Kidney (tissue), 14 donors: ENCODE results near the gene CENPE. TPM values are rescaled to one million over a fixed set of nuclear protein-coding genes. Genes with fewer than 3 reads are reported as not detected.

Source experiments
- DNase-seq, 5 donors: peaks; one replicate each; pipeline ENCODE4 v3.0.0-alpha.2; 2013 to 2020
- FAIRE-seq: peaks from 2 replicates; lab custom pipeline; 2012; peaks lifted over from hg19 to GRCh38; lab: Jason Lieb, UNC
- H3K27ac ChIP-seq, 2 donors: one replicate each; pipeline ENCODE4 v1.7.0; 2013; ENCODE audit warnings: low read depth in 2 of 2, low read length in 2 of 2, inconsistent platforms in 1 of 2
- H3K27me3 ChIP-seq: one replicate; pipeline ENCODE4 v1.7.1; 2013; ENCODE audit warnings: low read length, inconsistent platforms; ENCODE audit not compliant: control insufficient read depth, insufficient read depth
- H3K36me3 ChIP-seq, 3 donors: one replicate each; pipeline versions ENCODE4 v1.7.0 to v1.7.1; 2013; ENCODE audit warnings: low read length in 3 of 3, control low read depth in 1 of 3, inconsistent platforms in 1 of 3; ENCODE audit not compliant: insufficient read depth in 3 of 3, control insufficient read depth in 2 of 3
- H3K4me1 ChIP-seq, 3 donors: one replicate each; pipeline versions ENCODE4 v1.7.0 to v1.7.1; 2013; ENCODE audit warnings: low read length in 3 of 3, inconsistent platforms in 1 of 3, low read depth in 1 of 3; ENCODE audit not compliant: control insufficient read depth in 2 of 3, insufficient read depth in 2 of 3
- H3K4me3 ChIP-seq, 3 donors: one replicate each; pipeline versions ENCODE4 v1.7.0 to v1.8.1; 2013; ENCODE audit warnings: low read length in 3 of 3, control low read depth in 1 of 3, inconsistent platforms in 1 of 3
- H3K9ac ChIP-seq, 3 donors: one replicate each; pipeline versions ENCODE4 v1.7.0 to v1.7.1; 2013; ENCODE audit warnings: low read length in 3 of 3, control low read depth in 1 of 3, inconsistent platforms in 1 of 3
- H3K9me3 ChIP-seq, 3 donors: one replicate each; pipeline versions ENCODE4 v1.7.0 to v1.7.1; 2013; ENCODE audit warnings: low read length in 3 of 3, control low read depth in 1 of 3, inconsistent platforms in 1 of 3; ENCODE audit not compliant: control insufficient read depth in 2 of 3, insufficient read depth in 1 of 3
- intact Hi-C: fragments of 100-400 bp; cut with DNase I; formaldehyde crosslinking; loops from one replicate; pipeline ENCODE4 v1.11.1; 2022
- polyA plus RNA-seq: library from polyadenylated mRNA; stranded (reverse); fragments of 350-450 nt; fragmentation: Illumina TruSeq; extraction: RNeasy Lipid Tissue Mini Kit (QIAGEN cat#74804); gene quantifications from one replicate; pipeline ENCODE4 v1.2.3, GENCODE V29; 2014; ENCODE audit warnings: low read depth, low replicate concordance; ENCODE audit not compliant: insufficient read depth
- total RNA-seq: library from RNA; stranded (reverse); fragmentation: NEBNext Ultra II Directional; extraction: Animal tissue kit (Norgen Biotek cat#: 25700); gene quantifications from one replicate; pipeline ENCODE4 v1.2.1, GENCODE V29; 2021
- TF ChIP-seq, protein P1 (sequence below): IDR thresholded peaks from 3 replicates; pipeline ENCODE4 v1.5.1; 2012; ENCODE audit warnings: mild to moderate bottlenecking, moderate library complexity, borderline replicate concordance; ENCODE audit not compliant: insufficient read depth; ENCODE audit errors: extremely low read depth
- donor health status: control.
- donor health status: control.
- donor health status: control.
- donor health status: control.
- donor health status: control.
- donor health status: DM: yes; HTN: yes; CAD: no.
- donor health status: Normal renal cell carcinoma (clear cell type).

Gene CENPE
- total and polyA plus RNA-seq, 2 donors from 2014 or later, result 0.32 to 2.5 TPM

DNA sequence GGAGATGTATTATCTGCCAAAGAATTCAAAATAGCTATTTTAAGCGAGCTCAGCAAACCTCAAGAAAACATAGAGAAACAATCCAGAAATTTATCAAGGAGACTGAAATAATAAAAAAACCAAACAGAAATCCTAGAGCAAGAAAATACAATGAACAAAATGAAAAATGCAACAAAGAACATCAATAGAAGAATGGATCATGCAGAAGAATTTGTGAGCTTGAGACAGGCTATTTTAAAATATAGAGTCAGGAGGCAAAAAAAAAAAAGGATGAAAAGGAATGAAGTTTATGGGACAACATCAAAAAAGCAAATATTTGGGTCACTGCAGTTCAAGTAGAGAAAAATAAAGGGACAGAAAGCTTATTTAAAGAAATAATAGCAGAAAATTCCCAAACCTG is 29.1 kb downstream of the CENPE start:
- no peak overlapping the region for H3K9ac ChIP-seq
- H3K27me3 ChIP-seq, result no peaks in the 10 kb centered on the region
- H3K4me3 ChIP-seq, result no peak overlapping the region
- TF ChIP-seq, protein P1, sequence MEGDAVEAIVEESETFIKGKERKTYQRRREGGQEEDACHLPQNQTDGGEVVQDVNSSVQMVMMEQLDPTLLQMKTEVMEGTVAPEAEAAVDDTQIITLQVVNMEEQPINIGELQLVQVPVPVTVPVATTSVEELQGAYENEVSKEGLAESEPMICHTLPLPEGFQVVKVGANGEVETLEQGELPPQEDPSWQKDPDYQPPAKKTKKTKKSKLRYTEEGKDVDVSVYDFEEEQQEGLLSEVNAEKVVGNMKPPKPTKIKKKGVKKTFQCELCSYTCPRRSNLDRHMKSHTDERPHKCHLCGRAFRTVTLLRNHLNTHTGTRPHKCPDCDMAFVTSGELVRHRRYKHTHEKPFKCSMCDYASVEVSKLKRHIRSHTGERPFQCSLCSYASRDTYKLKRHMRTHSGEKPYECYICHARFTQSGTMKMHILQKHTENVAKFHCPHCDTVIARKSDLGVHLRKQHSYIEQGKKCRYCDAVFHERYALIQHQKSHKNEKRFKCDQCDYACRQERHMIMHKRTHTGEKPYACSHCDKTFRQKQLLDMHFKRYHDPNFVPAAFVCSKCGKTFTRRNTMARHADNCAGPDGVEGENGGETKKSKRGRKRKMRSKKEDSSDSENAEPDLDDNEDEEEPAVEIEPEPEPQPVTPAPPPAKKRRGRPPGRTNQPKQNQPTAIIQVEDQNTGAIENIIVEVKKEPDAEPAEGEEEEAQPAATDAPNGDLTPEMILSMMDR, result no peak
- intact Hi-C loops, result no loop called here
- no peaks in the 10 kb centered on the region for H3K4me1 ChIP-seq
- no peaks in the 10 kb centered on the region for H3K36me3 ChIP-seq
- H3K9me3 ChIP-seq, result peaks cover 0 to 8% (median 0%) of the 10 kb centered on the region in 3 donors
- DNase-seq, result no peak
- FAIRE-seq, result no peak
- H3K27ac ChIP-seq, result no peak overlapping the region

DNA sequence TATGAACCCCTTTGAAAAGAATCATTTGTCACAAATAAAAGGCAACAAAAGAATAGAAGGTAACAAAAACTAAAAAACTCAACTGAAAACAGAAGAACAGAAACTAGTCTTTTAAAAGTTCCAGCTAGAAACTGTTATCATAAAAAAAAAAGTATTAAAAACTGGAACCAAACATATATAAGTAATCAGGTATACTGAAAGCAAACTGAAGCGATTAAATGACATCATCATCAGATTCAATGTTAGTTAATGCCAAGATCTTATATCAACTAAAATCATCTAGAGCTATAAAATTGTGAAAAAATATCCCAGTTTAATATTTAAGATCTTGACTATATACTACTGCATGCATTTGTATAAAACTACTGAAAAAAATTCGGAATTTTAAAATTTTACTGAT is 36.0 kb downstream of the CENPE start:
- DNase-seq (no peak), FAIRE-seq (no peak)
- Histone ChIP-seq H3K9me3 (no peaks in the 10 kb centered on the region), H3K4me1 (no peaks in the 10 kb centered on the region), H3K4me3 (no peak overlapping the region), H3K27ac (no peak overlapping the region), H3K9ac (no peak overlapping the region), H3K36me3 (no peaks in the 10 kb centered on the region), H3K27me3 (no peaks in the 10 kb centered on the region)
- TF ChIP-seq, protein P1, result no peak
- intact Hi-C loops, result no loop called here

DNA sequence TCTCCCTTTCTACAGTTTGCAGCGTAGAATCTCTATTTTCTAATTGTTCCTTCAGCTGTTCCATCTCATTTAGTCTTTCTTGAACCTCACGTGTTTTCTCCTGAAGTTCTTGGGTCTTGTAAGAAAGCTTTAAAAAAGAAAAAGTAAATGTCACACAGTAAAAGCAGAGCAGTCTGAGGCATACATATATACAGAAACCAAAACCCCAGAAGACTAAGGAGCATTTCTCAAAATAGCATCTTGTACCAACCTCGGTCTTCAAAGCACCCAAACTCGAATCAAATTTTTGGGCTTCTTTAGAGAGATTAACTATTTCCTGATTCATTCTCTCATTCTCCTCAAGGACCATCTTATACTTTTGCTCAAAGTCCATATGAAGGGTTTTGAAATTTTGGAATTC is 39.4 kb downstream of the CENPE start:
- H3K9ac ChIP-seq, result no peak overlapping the region
- DNase-seq, result no peak
- no peaks in the 10 kb centered on the region for H3K9me3 ChIP-seq
- H3K4me1 ChIP-seq, result no peaks in the 10 kb centered on the region
- H3K27ac ChIP-seq, result no peak overlapping the region
- FAIRE-seq, result no peak
- H3K36me3 ChIP-seq, result no peaks in the 10 kb centered on the region
- TF ChIP-seq, protein P1, result no peak
- intact Hi-C loops, result no loop called here
- no peaks in the 10 kb centered on the region for H3K27me3 ChIP-seq
- no peak overlapping the region for H3K4me3 ChIP-seq

DNA sequence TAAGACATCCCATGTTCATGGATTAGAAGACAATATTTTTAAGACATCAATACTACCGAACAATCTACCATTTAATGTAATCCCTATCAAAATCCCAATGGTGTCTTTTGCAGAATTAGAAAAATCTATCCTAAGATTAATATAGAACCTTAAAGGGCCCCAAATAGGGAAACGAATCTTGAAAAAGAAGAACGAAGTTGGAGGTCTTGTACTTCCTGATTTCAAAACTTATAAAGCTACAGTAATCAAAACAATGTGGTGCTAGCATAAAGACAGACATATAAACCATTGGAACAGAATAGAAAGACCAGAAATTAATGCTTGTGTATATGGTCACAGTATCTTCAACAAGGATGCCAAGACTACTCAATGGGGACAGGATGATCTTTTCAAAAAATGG is 42.0 kb downstream of the CENPE start:
- FAIRE-seq (no peak), DNase-seq (no peak)
- Histone ChIP-seq H3K27ac (no peak overlapping the region), H3K4me3 (no peak overlapping the region), H3K4me1 (no peaks in the 10 kb centered on the region), H3K9ac (no peak overlapping the region), H3K9me3 (no peaks in the 10 kb centered on the region), H3K27me3 (no peaks in the 10 kb centered on the region), H3K36me3 (no peaks in the 10 kb centered on the region)
- TF ChIP-seq, protein P1, result no peak
- intact Hi-C loops, result no loop called here
